ENCODE results near the gene CDCP2.

- no peak for TF ChIP-seq CTCF (conservative IDR thresholded peaks at IDR 0.05)
- no peak for TF ChIP-seq EZH2 (IDR thresholded peaks at IDR 0.05; ENCODE audit: low read depth)
These were observed 38.8 kb downstream of the CDCP2 start for GRCh38 chr1:54114001-54114400.

Measured in PC-9 (cell line).